Measurements from ENCODE around the gene IGF2R.

- no peak for TF ChIP-seq POLR2A (IDR thresholded peaks at IDR 0.05)
- TF ChIP-seq, protein P1, sequence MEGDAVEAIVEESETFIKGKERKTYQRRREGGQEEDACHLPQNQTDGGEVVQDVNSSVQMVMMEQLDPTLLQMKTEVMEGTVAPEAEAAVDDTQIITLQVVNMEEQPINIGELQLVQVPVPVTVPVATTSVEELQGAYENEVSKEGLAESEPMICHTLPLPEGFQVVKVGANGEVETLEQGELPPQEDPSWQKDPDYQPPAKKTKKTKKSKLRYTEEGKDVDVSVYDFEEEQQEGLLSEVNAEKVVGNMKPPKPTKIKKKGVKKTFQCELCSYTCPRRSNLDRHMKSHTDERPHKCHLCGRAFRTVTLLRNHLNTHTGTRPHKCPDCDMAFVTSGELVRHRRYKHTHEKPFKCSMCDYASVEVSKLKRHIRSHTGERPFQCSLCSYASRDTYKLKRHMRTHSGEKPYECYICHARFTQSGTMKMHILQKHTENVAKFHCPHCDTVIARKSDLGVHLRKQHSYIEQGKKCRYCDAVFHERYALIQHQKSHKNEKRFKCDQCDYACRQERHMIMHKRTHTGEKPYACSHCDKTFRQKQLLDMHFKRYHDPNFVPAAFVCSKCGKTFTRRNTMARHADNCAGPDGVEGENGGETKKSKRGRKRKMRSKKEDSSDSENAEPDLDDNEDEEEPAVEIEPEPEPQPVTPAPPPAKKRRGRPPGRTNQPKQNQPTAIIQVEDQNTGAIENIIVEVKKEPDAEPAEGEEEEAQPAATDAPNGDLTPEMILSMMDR (IDR thresholded peaks at IDR 0.05 in 4 of 5, conservative IDR thresholded peaks at IDR 0.05 in 1 of 5) = no peak
Measured at GRCh38 chr6:160014869-160015182, 45.9 kb downstream of the IGF2R start.

All from gastrocnemius medialis (tissue), 4 donors.